GM13976 (cell line): Measurements from ENCODE around the gene SPATC1L.
A peak's percentile ranks its signal among the peaks of the same experiment; 100 is the strongest.
"Not testable (repeated sequence)": the region's sequence is repeated elsewhere in the genome, so short reads cannot be mapped to it uniquely, and the experiment has no call there.

Experiments
- DNase-seq: peaks from one replicate; pipeline ENCODE4 v3.0.0; 2012; ENCODE audit warnings: low spot score
- CTCF ChIP-seq: IDR thresholded peaks from 2 replicates; pipeline ENCODE4 v1.5.1; 2012; ENCODE audit warnings: borderline replicate concordance, mild to moderate bottlenecking; ENCODE audit not compliant: insufficient read depth; ENCODE audit errors: extremely low read depth, missing control alignments, control extremely low read depth
- in situ Hi-C: fragments of 300-500 bp; cut with MboI; formaldehyde crosslinking; loops from one replicate; pipeline ENCODE4 v1.12.0; 2022; ENCODE audit warnings: low sequenced_read_pairs, mixed read lengths, inconsistent platforms; ENCODE audit not compliant: unreplicated experiment

Gene SPATC1L

GRCh38 chr21:46149205-46149901, 34.9 kb downstream of the SPATC1L start:
- no peak for DNase-seq
- no peak for TF ChIP-seq CTCF
- in situ Hi-C loops, result no loop called here

GRCh38 chr21:46148106-46148505, 36.2 kb downstream of the SPATC1L start:
- in situ Hi-C loops, result no loop called here
- no peak for DNase-seq
- no peak for TF ChIP-seq CTCF

GRCh38 chr21:46147429-46147828, 36.8 kb downstream of the SPATC1L start:
- peak; percentile 75 for DNase-seq
- TF ChIP-seq CTCF, result peak; percentile 73
- in situ Hi-C loops, result not testable (repeated sequence)

- TF ChIP-seq CTCF, result no peak
- no peak for DNase-seq
- in situ Hi-C loops, result no loop called here
Measured at GRCh38 chr21:46146856-46147255, 37.4 kb downstream of the SPATC1L start.

- DNase-seq, result no peak
- no peak for TF ChIP-seq CTCF
- in situ Hi-C loops, result no loop called here
Measured at GRCh38 chr21:46145840-46146691, 38.2 kb downstream of the SPATC1L start.

- TF ChIP-seq CTCF, result no peak
- DNase-seq, result no peak
- in situ Hi-C loops, result no loop called here
Measured at GRCh38 chr21:46145159-46145839, 39.0 kb downstream of the SPATC1L start.
